HG03442 (cell line): ENCODE data around the gene NFASC.

Experiments used
- ATAC-seq: cut with Tn5 transposase; IDR thresholded peaks from one replicate; pipeline ENCODE4 v1.9.1; 2021; ENCODE audit warnings: mild to moderate bottlenecking, moderate library complexity; ENCODE audit not compliant: unreplicated experiment

Gene NFASC

DNA sequence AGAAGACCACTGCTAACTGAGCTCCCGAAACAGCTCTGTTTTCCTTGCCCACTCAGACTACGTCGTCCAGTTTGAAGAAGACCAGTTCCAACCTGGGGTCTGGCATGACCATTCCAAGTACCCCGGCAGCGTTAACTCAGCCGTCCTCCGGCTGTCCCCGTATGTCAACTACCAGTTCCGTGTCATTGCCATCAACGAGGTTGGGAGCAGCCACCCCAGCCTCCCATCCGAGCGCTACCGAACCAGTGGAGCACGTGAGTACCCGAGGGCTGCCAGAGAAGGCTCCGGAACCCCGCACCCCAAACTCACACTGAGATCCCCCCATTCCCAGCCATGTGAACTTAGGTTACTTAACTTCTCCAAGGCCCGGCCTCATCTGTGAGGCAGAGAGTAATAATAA, 108.6 kb downstream of the NFASC start:
- no peak for ATAC-seq

DNA sequence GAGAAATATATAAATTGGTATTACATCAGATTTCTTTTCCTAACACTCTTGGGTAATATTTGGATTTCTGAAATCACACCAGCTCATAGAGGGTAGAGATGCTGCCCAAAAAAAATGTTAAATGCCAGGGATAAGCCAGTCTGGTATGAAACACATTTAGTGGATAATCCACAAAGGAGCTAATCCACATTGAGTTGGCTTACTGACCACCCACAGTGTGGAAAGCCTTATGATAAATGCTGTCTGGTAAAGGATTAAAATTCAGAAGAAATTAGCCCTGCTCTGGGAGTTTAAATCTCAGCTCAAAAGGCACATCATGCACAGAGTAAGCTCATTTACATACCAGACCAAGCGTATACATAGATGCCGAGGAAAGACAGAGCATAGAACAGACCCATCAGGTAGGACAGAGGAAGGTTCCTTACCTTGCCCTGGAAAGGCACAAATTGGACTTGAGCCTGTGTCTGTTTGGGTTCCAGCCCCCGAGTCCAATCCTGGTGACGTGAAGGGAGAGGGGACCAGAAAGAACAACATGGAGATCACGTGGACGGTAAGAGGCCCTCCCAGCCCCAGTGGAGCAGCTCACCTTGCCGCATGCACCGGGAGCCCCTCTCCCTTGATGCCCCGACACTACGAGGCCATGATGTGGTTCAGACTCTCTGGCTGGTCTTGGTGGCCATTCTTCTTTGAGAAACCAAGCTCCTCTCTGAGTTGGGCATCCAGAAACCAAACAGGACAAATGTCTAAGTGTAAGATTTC, 109.4 kb downstream of the NFASC start:
- no peak for ATAC-seq

DNA sequence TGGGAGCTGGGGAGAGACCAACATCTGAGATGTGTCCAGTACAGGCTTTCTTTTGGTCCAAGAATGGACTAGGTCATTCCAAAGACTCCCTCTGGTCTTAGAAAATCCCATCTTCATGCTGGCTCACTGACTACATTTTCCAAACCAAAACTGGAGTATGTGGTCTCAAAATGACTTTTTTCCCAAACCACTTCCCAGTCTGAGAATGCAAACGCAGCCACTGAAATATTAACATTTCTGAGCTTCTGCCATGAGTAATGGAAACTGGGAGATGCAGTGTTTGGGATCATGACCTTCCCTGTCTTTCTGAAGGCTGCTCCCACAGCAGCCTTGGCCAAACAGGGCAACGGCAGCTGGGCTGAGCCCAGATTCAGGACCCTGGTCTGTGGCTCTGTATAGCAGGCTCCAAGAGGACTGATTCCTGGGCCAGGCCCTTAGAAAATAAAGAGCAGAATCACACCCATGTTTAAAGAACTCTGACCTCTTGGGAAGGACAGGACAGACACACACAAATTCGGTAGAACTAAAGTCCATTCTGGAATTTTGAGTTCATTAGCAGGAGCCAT, 110.3 kb downstream of the NFASC start:
- no peak for ATAC-seq

DNA sequence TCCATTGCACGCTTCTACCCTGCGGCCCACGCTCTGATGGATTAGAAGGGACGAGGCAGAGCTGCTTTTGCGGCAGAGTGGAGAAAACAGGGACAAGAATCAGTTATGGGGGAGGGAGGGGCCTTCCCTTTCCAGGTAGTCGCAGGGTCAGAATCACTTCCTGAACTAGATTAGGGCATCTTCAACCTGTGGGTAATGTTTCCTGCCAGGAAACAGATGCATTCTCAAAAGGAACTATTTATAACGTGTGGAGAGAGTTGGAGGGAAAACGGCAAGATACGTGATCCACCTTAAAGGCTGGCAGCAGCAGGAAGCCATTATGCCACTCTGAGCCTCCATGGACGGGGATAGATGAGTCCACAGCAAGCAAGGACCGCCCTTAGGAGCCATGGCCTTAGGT, 112.5 kb downstream of the NFASC start:
- ATAC-seq, result no peak

DNA sequence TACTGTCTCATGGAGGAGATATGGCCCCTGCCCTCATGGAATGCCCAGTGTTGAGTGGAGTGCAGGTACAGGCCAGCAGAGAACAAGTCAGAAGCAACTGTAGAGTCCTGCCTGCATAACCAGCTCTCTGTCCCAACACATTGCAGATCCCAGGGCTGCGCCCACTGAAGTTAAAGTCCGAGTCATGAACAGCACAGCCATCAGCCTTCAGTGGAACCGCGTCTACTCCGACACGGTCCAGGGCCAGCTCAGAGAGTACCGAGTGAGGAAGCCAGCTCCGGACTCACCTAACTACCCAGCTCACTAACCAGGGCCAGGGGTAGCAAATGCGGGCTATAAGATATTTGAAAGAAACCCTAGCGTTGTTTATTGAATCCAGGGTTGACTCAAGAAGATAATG, 113.2 kb downstream of the NFASC start:
- no peak for ATAC-seq

DNA sequence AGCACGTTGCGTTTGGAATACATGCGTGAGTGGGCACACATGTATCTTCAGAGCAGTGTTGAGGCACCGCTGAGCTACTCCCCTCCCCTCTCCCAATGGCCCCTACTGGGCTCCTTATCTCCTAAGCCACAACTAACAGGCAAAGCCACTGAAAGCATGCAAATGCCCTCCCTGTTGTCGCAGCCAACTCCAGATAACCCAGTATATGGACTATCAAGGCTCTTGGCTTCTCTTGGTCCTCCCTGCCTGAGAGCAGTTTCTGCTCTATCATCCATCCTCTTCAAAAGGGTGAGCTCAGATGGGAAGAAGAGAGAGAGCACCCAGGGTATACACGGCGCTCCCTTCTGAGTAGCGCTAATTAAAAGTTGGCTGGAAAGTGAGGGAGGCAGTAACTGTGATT, 113.8 kb downstream of the NFASC start:
- ATAC-seq, result no peak

DNA sequence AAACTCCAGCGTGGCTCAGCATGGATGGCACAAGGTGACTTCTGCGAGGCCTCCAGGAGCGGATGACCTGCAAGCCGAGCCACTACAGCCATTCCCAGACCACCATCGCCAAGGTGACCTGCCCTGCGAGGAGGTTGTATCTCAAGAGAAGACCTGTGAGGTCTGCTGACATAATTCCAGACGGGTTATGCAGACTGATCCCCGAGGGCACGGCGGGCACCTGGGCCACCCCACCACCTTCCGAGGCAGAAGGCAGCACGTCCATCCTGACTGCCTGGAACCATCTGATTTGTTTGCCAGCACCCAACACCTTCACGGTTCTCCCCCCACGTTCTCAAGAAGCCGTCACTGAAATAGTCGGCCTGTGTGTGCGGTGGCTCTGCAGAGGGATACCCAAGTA, 115.5 kb downstream of the NFASC start:
- no peak for ATAC-seq

DNA sequence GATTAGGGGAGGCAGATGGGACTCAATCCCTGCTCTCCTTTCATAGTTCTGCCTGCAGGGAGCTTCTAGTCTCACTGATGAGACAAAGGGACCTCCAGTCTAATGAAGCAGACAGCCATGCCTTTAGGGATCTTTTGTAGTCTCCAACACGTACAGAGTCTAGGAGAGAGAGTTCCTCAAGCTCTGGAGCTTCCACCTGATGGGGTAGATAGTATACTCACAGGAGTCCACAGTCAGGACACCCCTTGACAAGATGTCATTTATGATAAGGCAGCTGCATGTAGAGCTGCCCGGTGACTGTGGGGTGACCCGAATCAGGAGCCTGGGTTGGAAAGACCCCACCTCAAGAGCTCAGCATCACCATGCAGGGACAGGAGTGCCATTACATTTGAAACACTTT, 117.0 kb downstream of the NFASC start:
- ATAC-seq, result no peak

DNA sequence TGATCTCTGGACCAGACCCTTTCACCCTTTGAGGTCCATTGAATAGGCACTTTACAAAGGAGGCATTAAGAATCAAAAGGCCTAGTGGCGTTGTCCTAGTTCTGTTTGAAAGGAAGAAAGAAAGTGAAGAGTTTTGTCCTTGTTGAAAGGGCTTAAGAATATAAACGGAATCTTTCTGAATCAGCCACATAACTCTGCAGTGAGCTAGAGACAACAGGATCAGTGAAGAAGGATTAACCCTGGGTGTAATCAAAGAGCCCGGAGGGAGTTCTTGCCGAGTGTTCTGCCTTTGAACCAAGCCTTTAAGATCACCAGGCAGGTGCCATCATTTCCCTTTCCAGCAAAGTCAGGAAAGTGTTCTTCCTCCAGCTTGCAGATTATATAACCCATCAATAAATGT, 117.5 kb downstream of the NFASC start:
- no peak for ATAC-seq

DNA sequence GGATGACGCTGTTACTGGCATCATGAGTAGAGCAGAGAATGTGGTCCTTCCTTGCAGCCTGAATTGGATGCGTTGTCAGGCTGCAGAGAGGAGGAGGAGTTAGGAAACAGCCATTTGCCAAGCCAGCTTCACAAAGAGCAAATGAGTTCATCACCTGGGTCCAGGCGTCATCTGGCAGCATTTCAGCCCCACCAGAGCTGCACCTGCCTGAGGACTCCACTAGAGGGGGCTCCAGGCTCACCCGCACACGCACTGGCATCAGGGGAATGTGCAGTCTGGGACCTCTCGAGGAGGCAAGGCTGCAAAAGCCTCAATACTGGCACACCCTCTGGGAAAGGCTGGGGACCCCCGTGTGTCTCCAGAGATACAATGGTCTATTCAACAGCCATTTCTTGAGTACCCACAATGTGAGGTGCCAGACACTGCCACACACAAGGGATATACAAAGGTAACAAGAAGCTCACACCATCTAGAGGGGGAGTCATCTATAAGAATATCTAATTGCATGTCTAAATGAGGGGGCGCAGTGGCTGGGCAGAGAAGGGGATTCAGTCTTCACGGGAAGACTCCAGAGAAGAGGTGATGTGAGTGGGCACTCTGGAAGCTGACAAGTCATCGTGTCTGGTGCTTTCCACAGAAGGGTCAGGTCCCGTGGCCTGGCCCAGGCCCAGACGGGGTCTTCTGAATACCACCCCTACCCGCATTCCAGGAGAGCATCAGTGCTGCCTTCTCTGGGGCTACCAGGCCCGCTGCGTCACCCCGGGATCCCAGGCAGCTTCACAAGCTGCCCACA, 118.8 kb downstream of the NFASC start:
- no peak for ATAC-seq

DNA sequence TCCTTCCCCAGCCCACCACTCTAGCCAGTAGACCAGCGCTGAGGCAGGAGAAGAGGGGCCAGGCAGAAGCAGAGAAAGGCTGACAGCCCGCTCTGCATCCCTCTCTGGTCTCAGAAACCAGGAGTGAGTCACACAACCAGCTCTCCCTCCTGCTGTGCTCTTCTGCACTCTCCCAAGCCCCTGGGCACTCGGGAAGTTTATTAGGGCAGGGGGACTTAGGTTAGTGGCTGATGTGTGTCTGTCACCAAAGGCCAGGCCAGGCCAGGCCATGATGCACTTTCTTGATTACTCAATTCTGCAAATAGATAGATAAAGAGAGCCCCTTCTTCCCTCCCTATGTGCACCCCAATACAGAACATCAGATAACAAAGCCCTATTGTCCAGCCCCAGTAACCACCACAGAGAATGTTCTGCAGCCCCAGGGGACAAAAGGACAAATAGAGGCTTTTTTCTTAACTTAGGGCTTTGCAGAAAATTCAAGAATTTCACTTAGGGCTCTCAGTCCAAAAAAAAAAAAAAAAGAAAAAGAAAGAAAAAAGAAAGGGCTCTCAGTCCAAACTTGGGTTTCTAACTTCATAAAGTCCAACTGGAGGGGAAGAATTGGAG, 119.5 kb downstream of the NFASC start:
- ATAC-seq, result no peak

DNA sequence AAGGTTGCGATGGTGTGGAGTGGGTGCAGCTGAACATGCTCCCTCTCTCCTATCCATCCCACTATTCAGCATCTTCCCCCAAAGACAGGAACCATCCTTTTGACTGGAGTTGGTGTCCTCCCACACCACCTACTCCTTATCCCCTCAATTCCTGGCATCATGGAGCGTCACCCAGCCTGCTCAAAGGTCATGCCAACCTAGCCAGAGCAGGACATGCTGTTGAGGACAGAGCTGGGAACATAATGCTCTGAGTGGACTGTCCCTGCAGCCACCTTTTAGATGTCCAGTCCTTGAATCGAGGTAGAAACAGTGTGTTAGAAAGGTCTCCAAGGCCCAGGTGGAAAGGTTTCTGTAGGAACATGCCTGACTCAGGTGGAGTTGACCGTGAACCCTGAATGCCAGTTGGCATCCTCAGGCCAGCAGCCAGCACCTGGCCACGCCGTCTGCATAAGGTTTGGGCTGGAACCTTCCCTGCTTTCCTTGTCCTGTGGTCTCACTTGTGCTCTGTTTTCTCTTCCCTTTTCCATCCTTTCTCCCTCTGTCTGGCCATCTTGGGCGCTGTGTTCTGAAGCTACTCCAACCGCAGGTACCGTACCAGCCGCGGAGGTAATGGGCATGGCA, 120.2 kb downstream of the NFASC start:
- ATAC-seq, result no peak

DNA sequence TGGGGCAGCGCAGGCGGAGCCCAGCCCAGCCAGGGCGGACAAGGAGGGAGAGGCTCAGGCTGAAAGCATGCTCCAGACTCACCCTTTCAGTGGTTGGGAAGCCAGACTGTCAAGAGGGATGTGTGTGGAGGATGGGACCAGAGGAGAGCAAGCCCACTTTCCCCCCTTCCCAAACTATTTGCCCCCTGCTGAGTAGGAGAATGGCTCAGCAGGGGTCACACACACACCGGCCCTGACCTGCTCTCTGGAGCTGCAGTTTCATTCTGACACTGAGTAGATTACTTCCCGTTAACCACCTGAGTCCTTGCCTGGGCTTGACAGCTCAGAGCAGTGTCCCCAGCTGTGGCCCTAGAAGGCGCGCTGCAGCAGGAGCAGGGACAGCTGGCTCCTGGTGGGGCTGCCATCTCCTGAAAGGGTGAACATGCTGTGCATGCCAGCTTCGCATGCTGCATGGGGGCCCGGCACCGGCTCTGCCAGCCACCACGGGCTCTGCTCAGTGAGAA, 120.7 kb downstream of the NFASC start:
- ATAC-seq, result no peak

DNA sequence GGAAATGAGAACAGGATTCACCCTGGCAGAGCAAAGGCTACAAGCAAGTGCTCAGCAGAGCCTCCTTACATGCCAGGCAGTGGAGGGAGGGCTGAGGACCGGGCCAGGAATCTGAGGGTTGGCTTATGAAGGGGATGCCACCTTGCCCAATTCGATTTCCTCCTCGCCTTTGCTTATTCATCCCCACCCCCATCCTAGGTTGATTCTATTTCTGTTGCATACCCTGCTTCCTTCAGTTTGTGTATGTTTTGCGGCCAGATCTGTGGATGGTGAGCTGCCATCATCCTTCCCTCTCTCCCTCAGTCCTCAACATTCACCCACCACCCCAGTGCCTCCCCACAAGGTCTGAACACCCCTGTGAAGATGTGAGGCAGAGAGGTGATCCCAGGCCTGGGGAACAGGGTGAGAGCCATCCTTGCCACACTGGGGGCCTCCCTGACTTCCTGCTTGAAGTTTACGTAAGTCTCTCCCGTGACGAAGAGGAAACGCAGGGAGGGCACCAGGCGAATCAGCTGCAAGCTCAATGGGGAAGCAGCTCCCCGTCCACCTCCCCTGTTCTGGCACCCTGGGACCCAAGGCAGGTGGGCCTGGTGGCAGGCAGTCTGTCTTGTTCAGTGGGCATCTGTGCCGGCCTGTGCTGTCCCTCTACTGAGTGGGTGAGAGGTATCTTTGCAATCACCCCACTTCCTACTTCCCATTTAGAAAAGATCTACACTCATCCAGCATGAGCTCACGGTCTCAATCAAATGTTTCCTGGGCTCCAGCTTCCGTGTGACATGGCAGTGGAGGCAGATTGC, 121.7 kb downstream of the NFASC start:
- no peak for ATAC-seq

DNA sequence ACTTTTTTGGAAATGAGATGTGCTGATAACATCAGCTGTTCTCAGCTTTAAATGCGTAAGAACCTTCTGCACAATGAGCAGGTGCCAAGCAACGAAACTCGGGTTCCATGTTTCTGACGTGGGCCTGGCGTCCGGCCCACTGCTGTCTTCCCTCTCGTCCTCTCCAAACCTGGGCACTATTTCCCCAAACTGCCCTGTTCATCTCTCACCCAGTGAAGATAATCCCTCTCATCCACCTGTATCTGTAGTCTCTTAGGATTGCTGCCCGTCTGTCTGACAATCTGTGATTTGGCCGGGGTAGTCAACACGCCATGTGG, 122.3 kb downstream of the NFASC start:
- no peak for ATAC-seq

DNA sequence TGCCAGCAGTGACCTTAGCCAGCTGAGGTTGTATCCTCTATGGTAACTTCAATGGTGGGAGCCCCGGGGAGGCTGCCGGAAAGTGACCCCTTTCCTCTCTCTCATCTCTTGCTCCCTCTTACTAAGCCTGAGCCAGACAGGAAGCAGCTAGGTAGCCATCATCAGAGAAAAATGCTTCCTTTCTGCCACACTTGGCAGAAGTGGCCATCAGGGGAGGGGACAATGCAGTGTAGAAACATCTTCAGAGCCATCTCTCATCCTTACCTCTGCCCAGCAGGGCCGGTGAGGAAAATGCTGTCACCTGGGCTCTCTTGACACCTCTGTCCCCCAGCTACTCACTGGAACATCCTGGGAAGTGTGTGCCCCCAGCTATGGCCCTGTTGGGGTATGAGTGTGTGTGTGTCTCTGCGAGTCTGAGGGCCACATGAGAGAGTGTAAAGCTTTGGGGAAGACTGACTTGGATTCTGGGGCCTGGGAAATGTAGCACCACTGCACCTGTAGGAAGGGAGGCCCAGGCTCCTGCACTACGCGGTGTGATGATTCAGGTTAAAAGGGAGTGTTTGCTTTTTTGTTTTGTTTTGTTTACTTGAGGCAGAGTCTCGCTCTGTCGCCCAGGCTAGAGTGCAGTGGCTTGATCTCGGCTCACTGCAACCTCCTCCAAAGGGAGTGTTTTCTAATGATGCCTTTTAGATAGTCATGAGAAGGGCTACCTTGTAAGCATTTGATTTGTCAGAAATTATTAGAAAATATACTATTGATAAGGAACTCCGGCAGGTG, 123.6 kb downstream of the NFASC start:
- ATAC-seq, result no peak

DNA sequence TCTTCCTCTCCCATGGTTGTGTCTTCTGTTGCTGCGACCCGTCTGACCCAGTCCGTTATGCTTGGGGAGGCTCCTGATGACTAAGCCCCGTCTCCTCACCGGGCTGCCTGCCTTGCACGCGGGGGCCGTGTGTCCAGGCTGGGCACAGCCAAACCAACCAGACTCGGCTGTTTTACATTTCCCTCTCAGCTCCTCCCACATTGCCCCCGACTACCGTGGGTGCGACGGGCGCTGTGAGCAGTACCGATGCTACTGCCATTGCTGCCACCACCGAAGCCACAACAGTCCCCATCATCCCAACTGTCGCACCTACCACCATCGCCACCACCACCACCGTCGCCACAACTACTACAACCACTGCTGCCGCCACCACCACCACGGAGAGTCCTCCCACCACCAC, 126.3 kb downstream of the NFASC start:
- ATAC-seq, result no peak

DNA sequence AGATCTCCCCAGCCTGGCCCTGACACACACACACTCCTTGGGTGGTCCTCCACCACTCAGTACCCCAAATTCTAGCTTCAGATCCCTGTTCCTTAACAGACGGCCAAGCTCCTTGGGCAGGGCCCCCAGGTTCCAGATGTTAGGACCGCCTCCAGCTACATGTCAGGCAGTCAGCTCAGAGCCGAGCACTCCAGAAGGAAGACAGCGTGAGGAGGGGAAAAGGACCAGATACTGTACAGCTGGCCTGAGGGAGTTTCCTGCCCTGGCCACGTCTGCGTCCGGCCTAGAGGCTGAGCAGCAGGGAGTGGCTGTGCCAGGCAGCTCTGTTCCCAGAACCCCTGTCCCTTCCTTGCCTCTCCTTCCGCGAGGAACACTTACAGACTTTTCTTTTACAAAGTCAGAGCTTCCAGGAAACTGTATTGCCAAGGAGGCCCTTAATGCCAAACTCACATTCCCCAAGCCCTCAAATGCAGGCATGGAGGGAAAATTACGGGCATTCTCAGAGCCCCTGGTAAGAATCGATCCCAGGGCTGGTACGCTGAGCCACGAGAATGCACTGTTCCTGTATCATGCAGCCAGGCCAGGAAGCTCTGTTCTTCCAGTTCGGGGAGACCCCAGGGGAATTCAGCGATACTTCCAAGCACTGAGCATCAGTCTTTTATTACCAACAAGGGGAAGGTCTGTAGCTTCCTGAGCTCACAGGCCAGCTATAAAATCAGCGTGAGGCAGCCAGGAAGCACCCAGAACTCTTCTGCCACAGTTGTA, 127.1 kb downstream of the NFASC start:
- no peak for ATAC-seq

DNA sequence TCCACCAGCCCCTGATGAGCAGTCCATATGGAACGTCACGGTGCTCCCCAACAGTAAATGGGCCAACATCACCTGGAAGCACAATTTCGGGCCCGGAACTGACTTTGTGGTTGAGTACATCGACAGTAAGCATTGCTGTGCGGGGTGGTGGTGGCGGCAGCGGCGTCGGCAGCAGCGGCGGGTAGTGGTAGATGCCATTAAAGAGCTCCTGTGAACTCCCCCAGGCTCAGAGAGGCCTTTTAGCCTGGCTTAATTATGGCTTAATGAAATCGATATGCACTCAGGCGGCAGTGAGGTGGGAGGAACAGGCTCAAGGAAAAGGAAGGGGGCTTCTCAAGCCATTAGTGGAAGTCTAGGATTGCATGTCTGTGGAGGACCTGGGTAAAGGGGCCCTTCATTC, 130.5 kb downstream of the NFASC start:
- ATAC-seq, result no peak
